ENCODE measurements around the gene UMAD1. TPM values are rescaled to one million over a fixed set of nuclear protein-coding genes. Genes with fewer than 3 reads are reported as not detected.

Gene UMAD1
- total and polyA plus RNA-seq, 2 experiments from 2014 or later, result 8.4 to 12.4 TPM

DNA sequence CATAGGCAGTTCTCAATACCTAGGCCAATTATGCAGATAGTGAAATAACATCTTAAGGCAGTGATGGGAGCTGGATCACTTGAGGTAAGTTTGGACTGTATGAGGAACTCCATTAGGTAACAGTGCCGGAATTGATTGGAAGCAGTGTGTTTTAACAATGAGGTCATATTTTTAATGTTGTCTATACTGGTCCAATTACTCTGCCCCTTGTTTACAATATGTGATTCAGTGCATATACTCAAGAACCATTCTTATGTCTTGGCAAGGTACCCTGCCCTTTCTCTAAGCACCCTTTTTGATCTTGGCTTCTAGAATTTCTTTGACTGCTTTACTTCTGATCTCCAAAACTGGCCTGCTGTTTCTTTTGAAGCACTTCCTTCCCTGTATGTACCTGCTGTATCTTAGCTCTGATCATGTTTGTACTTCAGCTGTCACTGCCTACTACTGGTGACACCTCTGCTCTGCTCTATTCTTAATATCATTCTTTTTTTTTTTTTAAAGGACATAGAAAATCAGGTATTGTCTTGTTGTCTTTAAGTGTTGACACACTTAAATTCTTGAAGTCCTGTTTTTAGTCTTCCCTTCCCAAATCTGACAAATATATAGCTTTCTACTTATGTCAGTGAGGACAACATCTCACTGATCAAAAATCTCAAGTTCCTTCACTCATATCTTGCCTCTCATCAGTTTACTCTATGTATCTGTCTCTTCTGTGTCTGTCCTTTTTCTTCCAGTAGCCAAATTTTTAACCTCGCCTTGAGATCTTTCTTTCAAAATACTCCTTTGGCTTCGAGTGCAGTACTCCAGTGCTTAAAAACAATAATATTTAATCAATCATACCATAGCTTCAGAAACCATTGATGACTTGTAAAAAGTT is 124.2 kb downstream of the UMAD1 start:
- DNase-seq (ENCODE audit: low spot score) (no peak), ATAC-seq (no peak)
- Histone ChIP-seq H3K4me1 (ENCODE audit: insufficient read depth) (peaks cover 7% of the 10 kb centered on the region; the same call in 1 of the 2 replicates), H4K20me1 (replicated peaks; ENCODE audit: insufficient read depth) (no peaks in the 10 kb centered on the region), H3K4me3 (no peak overlapping the region), H3K4me2 (no peak overlapping the region), H3K9me2 (ENCODE audit: insufficient read depth) (no peaks in the 10 kb centered on the region), H3K27me3 (ENCODE audit: insufficient read depth) (no peaks in the 10 kb centered on the region), H3K36me3 (ENCODE audit: insufficient read depth) (no peaks in the 10 kb centered on the region), H3K27ac (ENCODE audit: low read depth) (no peak overlapping the region), H3K79me2 (replicated peaks; ENCODE audit: insufficient read depth) (no peaks in the 10 kb centered on the region), H2AFZ (no peak overlapping the region), H3F3A (replicated peaks; ENCODE audit: low read depth) (no peaks in the 10 kb centered on the region)
- no peaks in the 10 kb centered on the region for H3K27me3 Mint-ChIP-seq (ENCODE audit: insufficient read depth, low read depth, poor library complexity)
- TF ChIP-seq, protein P1, sequence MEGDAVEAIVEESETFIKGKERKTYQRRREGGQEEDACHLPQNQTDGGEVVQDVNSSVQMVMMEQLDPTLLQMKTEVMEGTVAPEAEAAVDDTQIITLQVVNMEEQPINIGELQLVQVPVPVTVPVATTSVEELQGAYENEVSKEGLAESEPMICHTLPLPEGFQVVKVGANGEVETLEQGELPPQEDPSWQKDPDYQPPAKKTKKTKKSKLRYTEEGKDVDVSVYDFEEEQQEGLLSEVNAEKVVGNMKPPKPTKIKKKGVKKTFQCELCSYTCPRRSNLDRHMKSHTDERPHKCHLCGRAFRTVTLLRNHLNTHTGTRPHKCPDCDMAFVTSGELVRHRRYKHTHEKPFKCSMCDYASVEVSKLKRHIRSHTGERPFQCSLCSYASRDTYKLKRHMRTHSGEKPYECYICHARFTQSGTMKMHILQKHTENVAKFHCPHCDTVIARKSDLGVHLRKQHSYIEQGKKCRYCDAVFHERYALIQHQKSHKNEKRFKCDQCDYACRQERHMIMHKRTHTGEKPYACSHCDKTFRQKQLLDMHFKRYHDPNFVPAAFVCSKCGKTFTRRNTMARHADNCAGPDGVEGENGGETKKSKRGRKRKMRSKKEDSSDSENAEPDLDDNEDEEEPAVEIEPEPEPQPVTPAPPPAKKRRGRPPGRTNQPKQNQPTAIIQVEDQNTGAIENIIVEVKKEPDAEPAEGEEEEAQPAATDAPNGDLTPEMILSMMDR (conservative IDR thresholded peaks at IDR 0.05; ENCODE audit: low read depth in 2 of 2), result 0 out of 4 replicates have a peak, but pooled peaks of 1 of the 2 experiments have one; percentile 5
- no peak for TF ChIP-seq EZH2phosphoT487 (IDR thresholded peaks at IDR 0.05; ENCODE audit: unreplicated experiment)
- no peak for TF ChIP-seq ZNF331 (CRISPR knock-in tag; IDR thresholded peaks at IDR 0.05; ENCODE audit: low read depth)
- no peaks in the 10 kb centered on the region for H3K36me3 Mint-ChIP-seq (ENCODE audit: low read depth)
- no peak overlapping the region for H3K4me3 Mint-ChIP-seq
- no peak overlapping the region for H3K27ac Mint-ChIP-seq
- peaks cover 5% of the 10 kb centered on the region; the same call in 2 of the 3 replicates for H3K4me1 Mint-ChIP-seq
- H3K9me3 Mint-ChIP-seq, result no peaks in the 10 kb centered on the region

- no peaks in the 10 kb centered on the region for H3K27me3 ChIP-seq (ENCODE audit: insufficient read depth)
- no peak for ATAC-seq
- no peak for TF ChIP-seq EZH2phosphoT487 (IDR thresholded peaks at IDR 0.05; ENCODE audit: unreplicated experiment)
- no peak for TF ChIP-seq ZNF331 (CRISPR knock-in tag; IDR thresholded peaks at IDR 0.05; ENCODE audit: low read depth)
- no peak for TF ChIP-seq POLR2AphosphoS5 (IDR thresholded peaks at IDR 0.05; ENCODE audit: low read depth)
- no peak for TF ChIP-seq REST (IDR thresholded peaks at IDR 0.05; ENCODE audit: unreplicated experiment)
- TF ChIP-seq, protein P1 (conservative IDR thresholded peaks at IDR 0.05; ENCODE audit: low read depth in 2 of 2), result no peak
- no peak for TF ChIP-seq NANOG (IDR thresholded peaks at IDR 0.05; ENCODE audit: borderline replicate concordance)
- no peak for TF ChIP-seq ZNF114 (CRISPR knock-in tag; IDR thresholded peaks at IDR 0.05)
- TF ChIP-seq STAT1 (IDR thresholded peaks at IDR 0.05; ENCODE audit: unreplicated experiment), result no peak
- no peak for TF ChIP-seq CREB1 (CRISPR knock-in tag; IDR thresholded peaks at IDR 0.05; ENCODE audit: low read depth)
Observed at GRCh38 chr7:7765422-7765821, 124.9 kb downstream of the UMAD1 start.

More at GRCh38 chr7:7765422-7765821, 124.9 kb downstream of the UMAD1 start:
- peaks cover 7% of the 10 kb centered on the region; the same call in 1 of the 2 replicates for H3K4me1 ChIP-seq (ENCODE audit: insufficient read depth)
- no peak overlapping the region for H3K4me3 ChIP-seq
- H3K27me3 Mint-ChIP-seq (ENCODE audit: insufficient read depth, low read depth, poor library complexity), result no peaks in the 10 kb centered on the region
- H3K4me3 Mint-ChIP-seq, result no peak overlapping the region
- DNase-seq (ENCODE audit: low spot score), result no peak
- H3F3A ChIP-seq (replicated peaks; ENCODE audit: low read depth), result no peaks in the 10 kb centered on the region
- H3K36me3 Mint-ChIP-seq (ENCODE audit: low read depth), result no peaks in the 10 kb centered on the region
- H3K9me2 ChIP-seq (ENCODE audit: insufficient read depth), result no peaks in the 10 kb centered on the region
- H3K79me2 ChIP-seq (replicated peaks; ENCODE audit: insufficient read depth), result no peaks in the 10 kb centered on the region
- H3K9me3 Mint-ChIP-seq, result no peaks in the 10 kb centered on the region
- H4K20me1 ChIP-seq (replicated peaks; ENCODE audit: insufficient read depth), result no peaks in the 10 kb centered on the region
- no peak overlapping the region for H3K4me2 ChIP-seq
- H3K4me1 Mint-ChIP-seq, result peaks cover 9% of the 10 kb centered on the region
- no peaks in the 10 kb centered on the region for H3K36me3 ChIP-seq (ENCODE audit: insufficient read depth)
- H3K27ac Mint-ChIP-seq, result no peak overlapping the region
- H3K27ac ChIP-seq (ENCODE audit: low read depth), result no peak overlapping the region
- no peak overlapping the region for H2AFZ ChIP-seq
